Measurements from ENCODE around the gene KLHL26.
A peak's percentile ranks its signal among the peaks of the same experiment; 100 is the strongest.
"Not testable (repeated sequence)": the region's sequence is repeated elsewhere in the genome, so short reads cannot be mapped to it uniquely, and the experiment has no call there.

KLHL26 gene

GRCh38 chr19:18636969-18637629 is at the start of gene KLHL26:
KLHL26 (plus strand) TSS chr19:18637028; CDS start chr19:18637055, 27 bp downstream.
- no peak for DNase-seq

DNA sequence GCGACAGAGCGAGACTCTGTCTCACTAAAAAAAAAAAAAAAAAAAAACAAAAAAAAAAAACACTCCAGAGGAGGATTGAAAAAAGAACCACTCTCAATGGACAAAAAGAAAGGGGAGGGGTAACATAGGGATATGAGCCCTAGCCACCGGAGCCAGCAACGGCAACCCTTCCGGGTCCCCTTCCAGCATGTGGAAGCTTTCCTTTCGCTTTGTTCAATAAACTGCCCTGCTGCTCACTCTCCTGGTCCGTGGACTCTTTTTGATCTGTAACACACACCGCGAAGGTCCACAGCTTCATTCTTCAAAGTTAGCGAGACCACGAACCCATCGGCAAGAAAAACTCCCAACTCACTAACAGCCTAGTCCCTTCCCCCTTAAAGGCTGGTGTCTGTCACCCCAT is 49.3 kb upstream of the KLHL26 start:
- no peak for DNase-seq

DNA sequence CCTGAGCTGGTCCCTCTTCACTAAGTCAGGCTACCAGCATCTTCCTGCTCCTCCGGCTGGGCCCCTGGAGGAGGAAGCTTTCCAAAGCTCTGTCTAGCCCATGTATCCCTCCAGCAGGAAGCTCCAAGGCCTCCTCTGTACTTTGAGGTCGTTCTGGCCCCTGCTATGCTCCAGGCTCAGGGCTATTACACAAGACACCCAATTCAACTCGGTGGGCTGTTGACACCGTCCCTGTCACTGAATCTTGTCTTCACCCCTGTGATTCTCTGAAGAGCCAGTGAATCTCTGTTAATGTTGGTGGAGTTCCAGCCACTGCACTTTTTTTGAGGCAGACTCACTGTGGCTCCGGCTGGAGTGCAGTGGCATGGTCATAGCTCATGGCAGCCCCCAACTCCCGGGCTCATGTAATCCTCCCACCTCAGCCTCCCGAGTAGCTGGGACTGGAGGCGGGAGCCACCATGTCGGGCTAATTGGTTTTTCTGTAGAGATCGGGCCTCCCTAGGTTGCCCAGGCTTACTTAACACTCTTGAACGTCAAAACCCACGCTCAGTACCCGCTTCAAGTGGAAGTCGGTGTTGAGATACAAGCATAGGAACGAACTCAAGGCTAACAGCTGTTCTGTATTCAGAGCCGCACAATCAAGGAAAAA is 48.7 kb upstream of the KLHL26 start:
- no peak for DNase-seq

GRCh38 chr19:18588611-18589379 is 48.0 kb upstream of the KLHL26 start, which contains the start of gene REX1BD:
REX1BD (plus strand) TSS chr19:18588798; CDS start chr19:18588802, 4 bp downstream.
- peak; percentile 83 for DNase-seq

GRCh38 chr19:18589380-18590272 is 47.2 kb upstream of the KLHL26 start:
- peak; percentile 71 for DNase-seq

DNA sequence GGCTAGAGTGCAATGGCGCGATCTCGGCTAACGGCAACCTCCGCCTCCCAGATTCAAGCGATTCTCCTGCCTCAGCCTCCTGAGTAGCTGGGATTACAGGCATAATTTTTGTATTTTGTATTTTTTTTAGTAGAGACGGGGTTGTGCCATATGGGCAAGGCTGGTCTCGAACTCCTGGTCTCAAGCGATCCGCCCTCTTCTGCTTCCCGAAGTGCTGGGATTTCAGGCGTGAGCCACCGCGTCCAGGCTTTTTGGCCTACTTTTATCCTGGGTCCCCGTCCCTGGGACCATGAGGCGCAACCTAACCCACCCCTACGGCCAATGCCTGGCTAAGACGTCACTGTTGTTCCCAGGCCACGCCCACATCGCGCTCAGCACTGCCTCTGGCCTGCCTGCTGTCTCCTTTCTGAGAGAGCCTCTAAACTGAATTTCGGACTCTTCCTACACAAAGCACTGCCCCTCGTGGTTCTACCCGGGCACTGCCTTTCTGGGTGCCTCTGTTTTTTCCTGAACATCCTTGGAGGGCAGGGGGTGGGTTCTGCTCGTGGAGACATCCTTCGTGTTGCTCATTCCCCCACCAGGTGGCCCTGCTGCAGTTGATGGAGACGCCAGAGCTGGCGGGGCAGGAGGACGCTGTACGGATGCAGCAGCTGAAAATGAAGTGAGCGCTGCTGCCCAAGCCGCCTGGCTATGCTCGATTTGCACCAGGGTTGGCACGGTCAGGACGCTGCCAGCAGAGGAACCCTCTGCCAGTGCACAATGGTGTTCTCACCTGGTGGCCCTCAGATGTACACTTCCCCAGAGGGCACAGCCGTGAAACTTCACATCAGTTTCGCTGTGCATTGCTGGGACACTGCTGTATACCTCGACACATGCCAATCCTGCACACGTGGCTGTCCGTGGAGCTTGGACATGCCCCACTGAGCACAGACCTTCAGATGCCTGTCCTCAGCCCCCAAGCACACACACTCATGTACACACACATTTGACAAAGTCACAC is 46.3 kb upstream of the KLHL26 start:
- DNase-seq: peak; percentile 21

DNA sequence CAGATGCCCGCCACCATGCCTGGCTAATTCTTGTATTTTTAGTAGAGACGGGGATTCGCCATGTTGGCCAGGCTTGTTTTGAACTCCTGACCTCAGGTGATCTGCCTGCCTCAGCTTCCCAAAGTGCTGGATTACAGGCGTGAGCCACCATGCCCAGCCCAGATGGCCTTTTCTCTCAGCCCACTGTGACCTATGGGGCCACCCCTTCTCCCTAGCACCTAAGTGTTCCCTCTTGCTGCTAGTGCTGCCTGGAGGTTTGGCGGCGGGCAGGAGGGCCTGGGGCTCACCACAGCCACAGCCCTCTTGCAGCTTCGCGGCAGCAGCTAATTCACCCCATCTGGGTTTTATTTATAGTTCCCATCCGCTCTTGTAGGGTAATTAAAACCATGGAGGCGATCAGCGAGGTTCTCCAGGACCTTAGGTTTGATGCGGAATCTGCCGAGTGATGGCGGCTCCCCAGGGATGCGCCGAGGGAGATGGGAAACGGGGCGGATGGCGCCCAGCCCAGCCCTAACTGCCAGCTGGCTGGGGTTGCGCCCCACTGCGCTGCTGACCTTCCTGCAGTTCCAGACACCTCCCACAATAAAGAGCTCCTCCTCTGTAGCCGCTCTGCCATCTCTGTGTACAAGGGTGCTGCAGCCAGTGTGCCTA is 45.0 kb upstream of the KLHL26 start:
- DNase-seq: no peak

DNA sequence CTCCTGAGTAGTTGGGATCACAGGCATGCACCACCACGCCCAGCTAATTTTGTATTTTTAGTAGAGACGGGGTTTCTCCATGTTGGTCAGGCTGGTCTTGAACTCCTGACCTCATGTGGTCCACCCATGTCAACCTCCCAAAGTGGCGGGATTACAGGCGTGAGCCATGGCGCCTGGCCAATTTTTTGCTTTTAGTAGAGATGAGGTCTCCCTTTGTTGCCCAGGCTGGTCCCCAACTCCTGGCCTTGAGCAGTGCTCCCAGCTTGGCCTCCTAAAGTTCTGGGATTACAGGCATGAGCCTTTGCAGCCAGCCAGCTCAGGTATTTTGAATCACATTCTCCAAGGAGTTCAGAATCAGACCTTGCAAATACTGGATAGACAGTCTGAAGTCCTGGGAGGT is 44.1 kb upstream of the KLHL26 start:
- not testable (repeated sequence) for DNase-seq

- DNase-seq: no peak
Observed at GRCh38 chr19:18593367-18594095, 43.3 kb upstream of the KLHL26 start.

GRCh38 chr19:18594096-18594823 is 42.6 kb upstream of the KLHL26 start:
- DNase-seq: peak; percentile 73

GRCh38 chr19:18594824-18595373 is 41.9 kb upstream of the KLHL26 start:
- DNase-seq: no peak

DNA sequence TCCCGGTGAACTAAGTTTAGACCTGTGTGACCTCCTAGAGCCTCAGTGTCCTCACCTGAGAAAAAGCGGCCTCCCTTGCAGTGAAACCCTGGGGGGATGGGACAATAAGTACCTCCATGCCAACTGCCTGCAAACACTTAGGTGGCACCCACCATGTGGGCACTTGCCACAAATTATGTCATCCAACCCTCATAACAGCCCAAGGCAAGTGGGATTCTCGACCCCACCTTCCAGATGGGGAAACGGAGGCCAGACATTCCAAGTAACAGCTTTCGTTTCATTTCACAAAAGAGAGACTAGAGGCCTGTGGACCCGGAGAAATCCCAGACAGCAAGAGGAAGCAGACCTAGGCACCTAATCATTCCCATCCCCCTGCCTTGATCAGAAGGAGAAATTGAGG is 41.4 kb upstream of the KLHL26 start:
- DNase-seq: no peak

- DNase-seq: peak; percentile 20
Observed at GRCh38 chr19:18596752-18597157, 40.1 kb upstream of the KLHL26 start.

DNA sequence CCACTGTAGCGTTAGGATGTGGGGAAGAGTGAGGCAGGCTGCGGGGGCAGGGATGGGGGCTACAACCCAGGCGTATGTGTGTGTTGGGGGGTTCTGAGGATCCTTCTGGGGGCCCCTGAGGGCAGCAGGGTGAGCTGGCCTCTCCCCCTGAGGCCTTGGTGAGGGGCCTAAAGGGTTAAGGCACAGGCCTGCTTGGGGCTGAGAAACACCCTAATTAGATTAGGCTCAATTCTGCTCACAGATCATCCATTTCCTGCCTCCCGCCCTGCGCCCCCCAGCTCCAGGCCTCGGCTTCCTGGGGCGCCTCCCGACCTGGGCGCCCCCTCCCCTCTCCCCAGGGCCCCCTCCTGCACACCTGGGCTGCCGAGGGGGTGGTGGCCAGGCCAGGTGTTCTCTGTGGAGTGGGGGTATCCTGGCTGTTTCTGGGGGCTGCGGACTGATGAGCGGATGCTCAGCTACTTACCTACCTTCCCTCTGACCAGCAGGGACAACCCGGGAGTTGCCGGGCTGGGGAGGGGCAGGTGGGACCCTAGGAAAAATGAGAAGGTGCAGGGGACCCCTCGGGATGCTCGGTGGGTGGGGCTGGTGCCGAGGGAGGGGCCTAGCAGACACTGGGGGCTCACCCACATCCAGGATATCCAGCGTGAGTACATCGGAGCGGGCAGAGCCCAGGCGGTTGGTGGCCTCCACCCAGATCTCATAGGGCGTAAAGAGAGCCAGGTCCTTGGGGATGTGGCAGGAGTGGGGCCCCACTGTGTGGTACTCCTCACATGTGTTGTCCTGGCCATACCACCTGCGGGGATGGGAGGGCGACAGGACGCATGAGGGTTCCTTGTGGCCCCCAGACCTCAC is 38.8 kb upstream of the KLHL26 start:
- DNase-seq: no peak

- no peak for DNase-seq
Observed at GRCh38 chr19:18599485-18599884, 37.3 kb upstream of the KLHL26 start.

DNA sequence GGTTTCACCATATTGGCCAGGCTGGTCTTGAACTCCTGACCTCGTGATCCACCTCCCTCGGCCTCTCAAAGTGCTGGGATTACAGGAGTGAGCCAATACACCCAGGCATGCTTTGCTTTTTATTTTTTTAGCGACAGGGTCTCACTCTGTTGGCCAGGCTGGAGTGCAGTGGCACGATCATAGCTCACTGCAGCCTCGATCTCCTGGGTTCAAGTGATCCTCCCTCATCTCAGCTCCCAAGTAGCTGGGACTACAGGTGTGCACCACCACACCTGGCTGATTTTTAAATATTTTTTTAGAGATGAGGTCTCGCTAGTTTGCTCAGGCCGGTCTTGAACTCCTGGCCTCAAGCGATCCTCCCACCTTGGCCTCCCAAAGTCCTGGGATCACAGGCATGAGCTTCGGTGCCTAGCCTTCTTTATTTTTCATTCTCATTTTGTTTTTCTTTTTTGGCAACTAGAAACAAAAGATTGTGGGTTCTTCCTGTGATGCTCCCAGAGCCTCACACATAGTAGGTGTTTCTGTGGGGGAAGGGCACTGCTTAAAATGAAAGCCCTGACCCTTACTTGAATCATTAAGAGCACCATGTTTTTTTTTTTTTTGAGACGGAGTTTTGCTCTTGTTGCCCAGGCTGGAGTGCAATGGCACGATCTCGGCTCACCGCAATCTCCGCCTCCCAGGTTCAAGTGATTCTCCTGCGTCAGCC is 36.0 kb upstream of the KLHL26 start:
- not testable (repeated sequence) for DNase-seq

- DNase-seq: no peak
Observed at GRCh38 chr19:18601875-18602274, 35.0 kb upstream of the KLHL26 start.
